HL-60/S4 treated with retinoic acid at 250 ng/mL for 4 days and 3 days (cell line): ENCODE results near the gene DIO2.

Experiments used
- in situ Hi-C: fragments of 300-500 bp; cut with MboI; formaldehyde crosslinking; loops from 2 replicates; pipeline ENCODE4 v1.7.0; 2022; ENCODE audit warnings: low sequenced_read_pairs

The DIO2 gene

GRCh38 chr14:80211153-80212022 lies at the start of gene DIO2:
Gene DIO2 (minus strand): TSS chr14:80211504. CDS start chr14:80211472, 32 bp downstream.
- in situ Hi-C loops: no loop called here

GRCh38 chr14:80260645-80261044 lies 49.3 kb upstream of the DIO2 start:
- in situ Hi-C loops: no loop called here

- in situ Hi-C loops: no loop called here
Measured at GRCh38 chr14:80239631-80240030, 28.3 kb upstream of the DIO2 start.

GRCh38 chr14:80237143-80237542 lies 25.8 kb upstream of the DIO2 start:
- in situ Hi-C loops: no loop called here

GRCh38 chr14:80233470-80234089 lies 22.3 kb upstream of the DIO2 start:
- in situ Hi-C loops: no loop called here

GRCh38 chr14:80231702-80232101 lies 20.4 kb upstream of the DIO2 start:
- in situ Hi-C loops: no loop called here

- in situ Hi-C loops: no loop called here
Measured at GRCh38 chr14:80223696-80224465, 12.6 kb upstream of the DIO2 start.

GRCh38 chr14:80216818-80217217 lies 5.5 kb upstream of the DIO2 start:
- in situ Hi-C loops: no loop called here

GRCh38 chr14:80215756-80216581 lies 4.7 kb upstream of the DIO2 start:
- in situ Hi-C loops: no loop called here

GRCh38 chr14:80215081-80215480 lies 3.8 kb upstream of the DIO2 start:
- in situ Hi-C loops: no loop called here

GRCh38 chr14:80213602-80214001 lies 2.3 kb upstream of the DIO2 start:
- in situ Hi-C loops: no loop called here

- in situ Hi-C loops: no loop called here
Measured at GRCh38 chr14:80212023-80212397, 706 bp upstream of the DIO2 start.

GRCh38 chr14:80208461-80208860 lies 2.8 kb downstream of the DIO2 start:
- in situ Hi-C loops: no loop called here

- in situ Hi-C loops: no loop called here
Measured at GRCh38 chr14:80206351-80207080, 4.8 kb downstream of the DIO2 start.

- in situ Hi-C loops: no loop called here
Measured at GRCh38 chr14:80202888-80203562, 8.3 kb downstream of the DIO2 start.

GRCh38 chr14:80200093-80200492 lies 11.2 kb downstream of the DIO2 start:
- in situ Hi-C loops: no loop called here

- in situ Hi-C loops: no loop called here
Measured at GRCh38 chr14:80188571-80188970, 22.7 kb downstream of the DIO2 start.

- in situ Hi-C loops: no loop called here
Measured at GRCh38 chr14:80186301-80186800, 25.0 kb downstream of the DIO2 start.

GRCh38 chr14:80176893-80177292 lies 34.4 kb downstream of the DIO2 start:
- in situ Hi-C loops: no loop called here
